22Rv1 (cell line): Measurements from ENCODE around the gene UBE2B.
A peak's percentile ranks its signal among the peaks of the same experiment; 100 is the strongest.
"Not testable (repeated sequence)": the region's sequence is repeated elsewhere in the genome, so short reads cannot be mapped to it uniquely, and the experiment has no call there.

Experiments
- H3K27ac ChIP-seq: fragments of 450-650 bp; 2 replicates; pipeline ENCODE4 v1.5.1; 2017
- ZFX ChIP-seq: fragments of 450-650 bp; IDR thresholded peaks from 2 replicates; pipeline ENCODE4 v1.6.1; 2017; ENCODE audit warnings: antibody characterized with exemption, borderline replicate concordance
- TF ChIP-seq, protein P1 (sequence below): fragments of 450-650 bp; IDR thresholded peaks from 2 replicates; pipeline ENCODE4 v1.5.1; 2017; ENCODE audit warnings: mild to moderate bottlenecking

UBE2B gene

GRCh38 chr5:134370871-134371833 is at the start of gene UBE2B:
TSS of gene UBE2B (plus strand) at chr5:134371569. CDS start at chr5:134371596, 27 bp downstream.
- TF ChIP-seq, protein P1, sequence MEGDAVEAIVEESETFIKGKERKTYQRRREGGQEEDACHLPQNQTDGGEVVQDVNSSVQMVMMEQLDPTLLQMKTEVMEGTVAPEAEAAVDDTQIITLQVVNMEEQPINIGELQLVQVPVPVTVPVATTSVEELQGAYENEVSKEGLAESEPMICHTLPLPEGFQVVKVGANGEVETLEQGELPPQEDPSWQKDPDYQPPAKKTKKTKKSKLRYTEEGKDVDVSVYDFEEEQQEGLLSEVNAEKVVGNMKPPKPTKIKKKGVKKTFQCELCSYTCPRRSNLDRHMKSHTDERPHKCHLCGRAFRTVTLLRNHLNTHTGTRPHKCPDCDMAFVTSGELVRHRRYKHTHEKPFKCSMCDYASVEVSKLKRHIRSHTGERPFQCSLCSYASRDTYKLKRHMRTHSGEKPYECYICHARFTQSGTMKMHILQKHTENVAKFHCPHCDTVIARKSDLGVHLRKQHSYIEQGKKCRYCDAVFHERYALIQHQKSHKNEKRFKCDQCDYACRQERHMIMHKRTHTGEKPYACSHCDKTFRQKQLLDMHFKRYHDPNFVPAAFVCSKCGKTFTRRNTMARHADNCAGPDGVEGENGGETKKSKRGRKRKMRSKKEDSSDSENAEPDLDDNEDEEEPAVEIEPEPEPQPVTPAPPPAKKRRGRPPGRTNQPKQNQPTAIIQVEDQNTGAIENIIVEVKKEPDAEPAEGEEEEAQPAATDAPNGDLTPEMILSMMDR: no peak
- TF ChIP-seq ZFX: no peak
- peak within 1 kb of the TSS; percentile 92 for H3K27ac ChIP-seq

DNA sequence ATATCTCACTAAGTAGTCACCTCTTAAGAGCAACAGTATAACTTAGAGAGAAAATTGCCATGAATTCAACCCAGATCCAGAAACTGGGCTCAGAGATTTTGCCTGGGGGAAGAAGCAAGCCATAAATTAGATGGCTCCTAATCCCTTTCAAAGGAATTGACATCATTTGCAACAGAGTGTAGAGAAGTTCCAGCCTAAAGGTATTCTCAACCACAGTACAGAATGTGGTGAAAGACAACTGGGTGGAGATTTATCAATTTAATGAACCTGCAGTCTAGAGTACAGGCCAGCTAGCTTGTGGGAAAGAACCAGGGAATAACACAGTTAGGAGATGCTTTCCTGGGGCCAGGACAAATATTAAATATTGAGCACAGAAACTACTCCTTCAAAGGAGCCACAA is 44.0 kb upstream of the UBE2B start:
- H3K27ac ChIP-seq: no peak overlapping the region
- TF ChIP-seq, protein P1: no peak
- TF ChIP-seq ZFX: no peak

DNA sequence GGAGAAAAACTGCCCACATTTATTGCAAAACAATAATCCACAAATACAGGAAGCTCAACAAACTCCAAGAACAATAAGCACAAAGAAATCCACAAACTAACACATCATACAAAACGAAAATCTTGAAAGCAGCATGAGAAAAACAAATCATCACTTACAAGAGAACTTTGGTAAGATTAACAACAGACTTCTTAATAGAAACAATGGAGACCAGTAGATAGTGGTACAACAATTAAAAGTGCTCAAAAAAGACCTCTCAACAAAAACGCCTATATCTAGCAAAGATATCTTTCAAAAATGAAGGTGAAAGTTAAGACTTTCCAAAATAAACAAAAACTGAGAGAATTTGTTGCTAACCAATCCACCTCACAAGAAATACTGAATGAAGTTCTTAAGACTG is 42.8 kb upstream of the UBE2B start:
- TF ChIP-seq, protein P1: no peak
- TF ChIP-seq ZFX: no peak
- H3K27ac ChIP-seq: no peak overlapping the region

- H3K27ac ChIP-seq: not testable (repeated sequence)
Measured at GRCh38 chr5:134336833-134337232, 34.5 kb upstream of the UBE2B start.

DNA sequence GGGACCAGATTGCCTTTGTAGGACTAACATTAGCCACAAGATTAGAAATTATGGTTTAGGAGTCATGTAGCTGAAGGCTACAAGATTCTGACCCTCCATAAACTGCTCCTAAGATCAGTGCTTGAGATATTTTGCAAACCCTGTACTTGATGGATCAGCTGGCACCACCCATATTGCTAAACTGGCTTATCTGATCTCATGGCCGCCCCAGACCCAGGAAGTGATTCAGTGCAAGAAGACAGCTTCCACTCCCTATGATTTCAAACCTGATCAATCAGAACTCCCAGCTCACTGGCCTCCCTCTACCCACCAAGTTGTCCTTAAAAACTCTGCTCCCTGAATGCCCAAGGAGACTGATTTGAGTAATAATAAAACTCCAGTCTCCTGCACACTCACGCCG is 27.9 kb upstream of the UBE2B start:
- not testable (repeated sequence) for H3K27ac ChIP-seq

DNA sequence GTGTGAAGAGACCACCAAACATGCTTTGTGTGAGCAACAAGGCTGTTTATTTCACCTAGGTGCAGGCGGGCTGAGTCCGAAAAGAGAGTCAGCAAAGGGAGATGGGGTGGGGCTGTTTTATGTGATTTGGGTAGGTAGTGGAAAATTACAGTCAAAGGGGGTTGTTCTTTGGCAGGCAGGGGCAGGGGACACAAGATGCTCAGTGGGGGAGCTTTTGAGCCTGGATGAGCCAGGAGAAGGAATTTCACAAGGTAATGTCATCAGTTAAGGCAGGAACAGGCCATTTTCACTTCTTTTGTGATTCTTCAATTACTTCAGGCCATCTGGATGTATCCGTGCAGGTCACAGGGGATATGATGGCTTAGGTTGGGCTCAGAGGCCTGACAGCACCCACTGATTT is 25.9 kb upstream of the UBE2B start:
- H3K27ac ChIP-seq: not testable (repeated sequence)

GRCh38 chr5:134345996-134346395 is 25.4 kb upstream of the UBE2B start:
- TF ChIP-seq ZFX: no peak
- no peak overlapping the region for H3K27ac ChIP-seq

GRCh38 chr5:134349463-134349862 is 21.9 kb upstream of the UBE2B start:
- TF ChIP-seq ZFX: no peak
- TF ChIP-seq, protein P1: no peak
- H3K27ac ChIP-seq: no peak overlapping the region

- no peak overlapping the region for H3K27ac ChIP-seq
- TF ChIP-seq, protein P1: no peak
- no peak for TF ChIP-seq ZFX
Measured at GRCh38 chr5:134355681-134356080, 15.7 kb upstream of the UBE2B start.
